GM10248 (cell line): Measurements from ENCODE around the gene EIF2A.

Experiments used
- CTCF ChIA-PET: fragments of 300-600 bp; sonication (Branson Sonifier 250); formaldehyde crosslinking; extraction: SDS; loops from one replicate; lab custom pipeline; 2021; ENCODE audit warnings: antibody characterized with exemption; lab: Yijun Ruan, JAX
- POLR2A ChIA-PET: fragments of 350-650 bp; sonication (Branson Sonifier 250); formaldehyde crosslinking; extraction: SDS; loops from one replicate; lab custom pipeline; 2020; ENCODE audit warnings: antibody characterized with exemption; lab: Yijun Ruan, JAX
- DNase-seq: peaks from one replicate; pipeline ENCODE4 v3.0.0; 2012; ENCODE audit errors: extremely low spot score
- CTCF ChIP-seq: IDR thresholded peaks from 2 replicates; pipeline ENCODE4 v1.5.1; 2012; ENCODE audit warnings: mild to moderate bottlenecking, low read depth; ENCODE audit errors: extremely low read depth, missing control alignments, control extremely low read depth

Gene EIF2A

DNA sequence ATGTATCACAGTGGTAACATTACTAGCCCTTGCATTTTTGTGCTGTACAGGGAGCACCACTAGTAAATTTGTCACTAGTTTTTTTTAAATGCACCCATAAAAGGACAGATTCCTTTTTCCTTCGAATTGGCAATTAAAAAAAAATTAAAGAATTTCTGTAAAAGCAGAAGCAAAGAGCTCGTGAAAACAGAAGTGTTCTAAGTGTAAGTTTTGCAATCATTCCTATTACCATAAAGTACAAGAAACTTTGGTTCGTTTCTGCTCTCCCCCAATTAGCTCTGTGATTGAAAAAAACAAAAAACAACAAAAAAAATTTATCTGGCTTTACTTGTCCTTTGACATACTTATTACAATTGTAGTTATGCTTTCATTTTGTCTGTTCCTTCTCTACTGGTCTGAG lies 5.6 kb upstream of the EIF2A start:
- ChIA-PET CTCF (no interaction called here), POLR2A (no interaction called here)
- TF ChIP-seq CTCF, result no peak
- DNase-seq, result no peak

DNA sequence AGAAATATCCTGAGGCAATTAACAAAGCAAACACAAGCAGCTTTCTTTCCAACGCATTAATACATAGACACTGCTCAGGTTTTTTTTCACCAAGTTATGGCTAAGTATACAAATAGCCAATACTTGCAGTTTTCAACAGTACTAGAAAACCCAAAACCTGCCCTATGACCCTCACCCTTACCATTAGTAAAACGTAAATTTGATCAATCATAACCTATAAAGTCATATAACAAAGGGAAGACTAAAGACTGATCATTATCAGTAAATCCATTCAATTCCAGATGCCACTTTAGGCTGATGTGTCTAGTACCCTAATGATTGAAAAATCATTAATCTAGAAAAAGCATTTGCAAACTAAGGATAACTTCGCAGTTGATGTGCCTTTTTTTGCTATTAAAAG lies 3.5 kb upstream of the EIF2A start:
- DNase-seq, result no peak
- POLR2A ChIA-PET, result no interaction called here
- no peak for TF ChIP-seq CTCF
- CTCF ChIA-PET, result interaction anchor here (0.6 to 1.7 kb wide), 4 partner anchors 9 to 1063 kb away, joined by 3 read pairs; no protein-coding TSS in a partner anchor

DNA sequence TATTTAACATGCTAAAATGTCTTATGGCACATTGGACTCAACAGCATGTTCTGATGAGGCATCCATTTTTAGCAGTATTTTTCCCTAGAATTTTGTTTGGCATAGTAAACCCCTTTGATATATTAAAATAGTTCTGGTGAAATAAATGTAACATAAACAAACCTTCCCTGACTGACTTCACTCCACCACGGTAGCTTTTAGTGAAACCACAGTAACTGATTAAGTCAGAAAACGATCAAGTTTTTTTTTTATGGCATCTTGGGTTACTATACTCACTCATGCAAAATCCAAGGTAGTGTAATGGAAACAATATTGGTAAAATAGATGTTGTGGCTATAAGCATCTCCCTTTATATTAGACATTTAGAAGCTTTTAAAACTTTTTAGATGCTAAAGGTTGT lies 3.1 kb upstream of the EIF2A start:
- DNase-seq, result no peak
- ChIA-PET CTCF (interaction anchor here (0.6 to 1.5 kb wide), 2 partner anchors 10 to 1064 kb away, joined by 3 read pairs; no protein-coding TSS in a partner anchor), POLR2A (no interaction called here)
- TF ChIP-seq CTCF, result no peak

DNA sequence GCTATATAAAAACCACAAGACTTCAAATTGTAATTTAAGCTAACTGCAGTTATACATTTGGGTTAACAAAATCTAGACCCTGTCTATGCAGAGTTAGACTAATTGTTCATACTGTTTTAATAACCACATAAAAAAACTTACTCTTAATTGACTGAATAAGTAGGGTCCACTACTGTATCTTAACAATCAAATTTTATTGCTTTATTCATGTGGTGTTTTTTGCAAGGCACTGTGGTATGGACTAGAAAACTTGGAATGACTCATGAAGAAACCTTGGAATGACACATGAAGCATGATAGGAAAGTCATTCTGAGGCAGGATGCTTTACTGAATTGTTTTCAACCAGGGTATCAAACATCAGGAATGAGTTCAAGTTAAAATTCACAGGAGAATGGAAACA lies 2.5 kb upstream of the EIF2A start:
- ChIA-PET CTCF (no interaction called here), POLR2A (no interaction called here)
- no peak for DNase-seq
- TF ChIP-seq CTCF, result no peak

DNA sequence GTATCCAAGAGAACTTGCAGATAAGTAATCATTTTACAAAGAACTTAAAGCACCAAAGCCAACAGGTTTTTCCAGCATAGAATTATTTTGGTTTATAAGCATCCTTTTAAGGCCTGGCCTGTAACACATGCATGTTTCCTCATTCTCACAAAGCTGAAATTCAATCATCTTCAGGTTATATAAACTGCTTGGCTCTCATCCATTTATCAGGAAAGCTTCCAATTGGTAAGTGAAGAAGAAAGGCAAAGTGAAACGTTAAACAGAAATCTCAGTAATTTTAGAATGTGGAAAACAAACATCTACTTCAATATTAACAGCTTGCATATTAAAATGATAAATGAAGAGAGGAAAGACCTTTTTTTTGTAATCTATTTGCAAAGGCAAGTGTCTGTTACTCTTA lies 1.9 kb upstream of the EIF2A start:
- no peak for DNase-seq
- POLR2A ChIA-PET, result no interaction called here
- CTCF ChIA-PET, result interaction anchor here (0.8 to 1.1 kb wide), 5 partner anchors 10 to 219 kb away, joined by 3 to 4 read pairs (median 3); no protein-coding TSS in a partner anchor
- TF ChIP-seq CTCF, result no peak

- POLR2A ChIA-PET, result interaction anchor here (1.6 kb wide), 1 partner anchor 218 kb away, joined by 8 read pairs; the partner anchor contains the start of gene SIAH2
- no peak for TF ChIP-seq CTCF
- CTCF ChIA-PET, result interaction anchor here (0.8 to 1.1 kb wide), 3 partner anchors 9 to 214 kb away, joined by 3 read pairs; no protein-coding TSS in a partner anchor
- DNase-seq, result peak; percentile 43
These were observed 965 bp upstream of the EIF2A start for GRCh38 chr3:150545419-150546225.
